ENCODE measurements around the gene PRKCA.
A peak's percentile ranks its signal among the peaks of the same experiment; 100 is the strongest.
"Not testable (repeated sequence)": the region's sequence is repeated elsewhere in the genome, so short reads cannot be mapped to it uniquely, and the experiment has no call there.

PRKCA gene

GRCh38 chr17:66285149-66285548 lies 17.3 kb upstream of the PRKCA start:
- no peak for DNase-seq (ENCODE audit: low read depth)
- no peak for TF ChIP-seq CTCF (IDR thresholded peaks at IDR 0.05; ENCODE audit: control insufficient read depth, extremely low read depth, insufficient read depth)
- H3K4me3 ChIP-seq (ENCODE audit: low read depth, low read length) = no peak overlapping the region

GRCh38 chr17:66287911-66288310 lies 14.5 kb upstream of the PRKCA start:
- no peak overlapping the region for H3K4me3 ChIP-seq (ENCODE audit: low read depth, low read length)
- DNase-seq (ENCODE audit: low read depth) = no peak
- no peak for TF ChIP-seq CTCF (IDR thresholded peaks at IDR 0.05; ENCODE audit: control insufficient read depth, extremely low read depth, insufficient read depth)

DNA sequence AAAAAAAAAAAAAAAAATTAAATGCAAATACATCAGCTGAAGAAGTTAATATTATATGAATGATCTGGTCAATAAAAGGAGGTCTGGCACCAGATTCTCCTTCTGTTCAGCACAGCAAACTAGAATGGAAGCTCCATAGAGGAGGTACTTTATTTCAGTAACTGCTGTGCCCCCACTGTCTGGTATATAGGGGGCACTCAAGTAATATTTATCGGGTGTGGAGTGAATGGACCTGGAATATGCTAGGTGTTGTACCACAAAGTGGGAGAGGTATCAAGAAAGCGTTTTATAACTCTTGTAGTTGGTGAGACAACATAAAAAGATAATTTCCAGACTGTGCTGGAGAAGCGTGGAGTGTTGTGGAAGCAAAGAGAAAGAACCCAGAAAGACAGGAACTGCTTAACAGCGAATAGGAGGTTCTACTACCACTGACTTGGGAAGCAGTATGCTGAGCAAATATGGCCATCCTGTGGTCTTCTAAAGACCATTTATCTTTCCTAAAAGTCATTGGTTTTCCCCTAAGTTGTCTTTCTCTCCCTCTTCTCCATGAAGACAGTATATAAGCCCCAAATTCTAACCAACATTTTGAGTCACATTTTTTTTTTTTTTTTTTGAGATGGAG lies 12.2 kb upstream of the PRKCA start:
- no peak for DNase-seq (ENCODE audit: low read depth)
- TF ChIP-seq CTCF (IDR thresholded peaks at IDR 0.05; ENCODE audit: control insufficient read depth, extremely low read depth, insufficient read depth) = peak; percentile 37
- no peak overlapping the region for H3K4me3 ChIP-seq (ENCODE audit: low read depth, low read length)

DNA sequence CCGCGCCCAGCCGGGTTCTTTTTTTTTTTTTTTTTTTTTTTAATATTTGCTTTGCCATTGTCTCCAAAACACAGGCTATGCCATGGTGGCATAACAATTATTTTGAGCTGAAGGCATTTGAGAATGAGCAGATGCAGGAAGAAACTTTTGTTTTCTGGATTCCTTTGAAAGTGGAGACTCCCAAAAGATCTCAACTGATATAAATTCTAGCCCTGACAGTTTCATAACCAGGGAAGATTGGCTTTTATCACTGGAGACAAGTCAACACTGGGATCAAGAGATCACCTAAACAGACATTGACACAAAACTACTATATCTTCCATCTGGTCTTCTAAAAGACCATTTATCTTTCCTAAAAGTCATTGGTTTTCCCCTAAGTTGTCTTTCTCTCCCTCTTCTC lies 10.1 kb upstream of the PRKCA start:
- no peak for TF ChIP-seq CTCF (IDR thresholded peaks at IDR 0.05; ENCODE audit: control insufficient read depth, extremely low read depth, insufficient read depth)
- H3K4me3 ChIP-seq (ENCODE audit: low read depth, low read length) = no peak overlapping the region
- DNase-seq (ENCODE audit: low read depth) = no peak

- no peak overlapping the region for H3K4me3 ChIP-seq (ENCODE audit: low read depth, low read length)
- peak; percentile 38 for DNase-seq (ENCODE audit: low read depth)
- no peak for TF ChIP-seq CTCF (IDR thresholded peaks at IDR 0.05; ENCODE audit: control insufficient read depth, extremely low read depth, insufficient read depth)
These were observed 6.1 kb upstream of the PRKCA start for GRCh38 chr17:66296289-66296725.

- not testable (repeated sequence) for DNase-seq (ENCODE audit: low read depth); H3K4me3 ChIP-seq (ENCODE audit: low read depth, low read length)
These were observed 5.0 kb upstream of the PRKCA start for GRCh38 chr17:66297443-66297842.

- DNase-seq (ENCODE audit: low read depth) = no peak
- TF ChIP-seq CTCF (IDR thresholded peaks at IDR 0.05; ENCODE audit: control insufficient read depth, extremely low read depth, insufficient read depth) = no peak
- H3K4me3 ChIP-seq (ENCODE audit: low read depth, low read length) = no peak overlapping the region
These were observed 2.7 kb upstream of the PRKCA start for GRCh38 chr17:66299711-66300110.
